ENCODE data around the gene ZNF341.
"Not testable (repeated sequence)": the region's sequence is repeated elsewhere in the genome, so short reads cannot be mapped to it uniquely, and the experiment has no call there.

The ZNF341 gene

GRCh38 chr20:33728463-33728862 is 3.3 kb upstream of the ZNF341 start:
- no peak for DNase-seq (ENCODE audit: low read depth in 2 of 2)

GRCh38 chr20:33729101-33729500 is 2.7 kb upstream of the ZNF341 start:
- no peak for DNase-seq (ENCODE audit: low read depth in 2 of 2)

DNA sequence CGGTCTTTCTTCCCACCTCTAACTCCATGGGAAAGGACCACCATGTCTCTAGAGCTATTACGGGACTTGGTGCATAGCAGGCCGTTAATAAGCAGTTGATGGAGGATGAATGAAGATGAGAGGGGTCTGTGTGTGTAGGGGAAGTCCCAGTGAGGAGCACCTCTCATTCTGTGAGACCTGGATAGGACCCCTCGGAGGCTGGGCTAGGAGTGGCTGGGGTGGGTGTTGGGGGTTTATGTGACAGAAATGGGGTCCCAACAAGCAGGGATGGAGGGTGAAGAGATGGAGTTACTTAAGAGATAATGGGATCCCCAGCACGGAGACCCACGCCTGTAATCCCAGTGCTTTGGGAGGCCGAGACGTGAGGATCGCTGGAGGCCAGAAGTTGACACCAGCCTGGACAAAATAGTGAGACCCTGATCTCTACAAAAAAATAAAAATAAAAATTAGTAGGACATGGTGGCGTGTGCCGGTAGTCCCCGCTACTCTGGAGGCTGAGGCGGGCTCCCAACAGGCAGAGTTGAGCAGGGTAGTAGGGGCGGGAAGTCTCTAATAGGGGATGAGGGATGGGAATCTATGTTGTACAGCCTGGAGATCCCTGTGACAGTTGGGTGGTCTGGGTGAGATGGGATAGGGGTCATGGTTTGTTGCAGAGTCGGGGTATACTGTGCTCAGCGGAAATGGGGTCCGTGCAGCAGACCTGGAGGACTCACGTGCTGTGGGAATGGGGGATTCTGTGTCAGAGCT is 677 bp upstream of the ZNF341 start:
- no peak for DNase-seq (ENCODE audit: low read depth in 2 of 2)

DNA sequence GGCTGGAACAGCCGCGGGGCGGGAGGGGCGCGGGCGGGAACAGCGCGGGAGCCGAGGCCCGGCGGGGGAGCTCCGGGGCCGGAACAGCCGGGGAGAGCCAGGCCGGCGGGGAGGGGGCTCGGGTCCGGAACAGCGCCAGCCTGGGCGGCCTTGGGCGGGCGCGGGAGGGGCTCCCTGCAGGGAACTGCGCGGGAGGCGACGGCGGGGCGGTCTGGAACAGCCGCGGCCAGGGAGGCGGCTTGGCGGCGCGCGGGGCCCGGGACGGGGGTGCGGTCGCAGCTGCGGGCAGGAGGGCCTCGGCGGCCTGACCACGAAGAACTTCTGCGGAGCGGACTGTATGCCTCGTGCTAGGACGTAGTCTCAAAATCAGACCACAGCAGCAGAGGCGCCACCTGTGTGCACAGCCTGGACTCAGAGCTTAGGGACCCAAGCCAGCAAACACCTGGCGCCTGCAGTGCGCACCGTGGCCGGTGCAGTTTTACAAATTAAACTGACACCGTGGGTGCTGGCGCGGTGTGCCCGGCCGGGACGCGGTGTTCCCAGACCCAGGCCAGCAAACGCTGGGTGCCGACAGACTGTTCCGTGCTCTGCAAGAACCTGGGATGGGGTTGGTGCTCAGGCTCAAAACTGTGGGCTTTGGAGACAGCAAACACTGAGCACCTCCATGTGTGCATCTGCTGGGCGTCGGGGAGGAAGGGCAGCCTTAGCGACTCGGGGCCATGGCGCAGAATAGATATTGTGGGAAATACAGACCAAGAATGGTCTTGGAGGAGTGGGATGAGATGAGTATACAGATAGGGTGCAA is 572 bp downstream of the ZNF341 start:
- peak; percentile 68 to 72 for DNase-seq (ENCODE audit: low read depth in 2 of 2)

DNA sequence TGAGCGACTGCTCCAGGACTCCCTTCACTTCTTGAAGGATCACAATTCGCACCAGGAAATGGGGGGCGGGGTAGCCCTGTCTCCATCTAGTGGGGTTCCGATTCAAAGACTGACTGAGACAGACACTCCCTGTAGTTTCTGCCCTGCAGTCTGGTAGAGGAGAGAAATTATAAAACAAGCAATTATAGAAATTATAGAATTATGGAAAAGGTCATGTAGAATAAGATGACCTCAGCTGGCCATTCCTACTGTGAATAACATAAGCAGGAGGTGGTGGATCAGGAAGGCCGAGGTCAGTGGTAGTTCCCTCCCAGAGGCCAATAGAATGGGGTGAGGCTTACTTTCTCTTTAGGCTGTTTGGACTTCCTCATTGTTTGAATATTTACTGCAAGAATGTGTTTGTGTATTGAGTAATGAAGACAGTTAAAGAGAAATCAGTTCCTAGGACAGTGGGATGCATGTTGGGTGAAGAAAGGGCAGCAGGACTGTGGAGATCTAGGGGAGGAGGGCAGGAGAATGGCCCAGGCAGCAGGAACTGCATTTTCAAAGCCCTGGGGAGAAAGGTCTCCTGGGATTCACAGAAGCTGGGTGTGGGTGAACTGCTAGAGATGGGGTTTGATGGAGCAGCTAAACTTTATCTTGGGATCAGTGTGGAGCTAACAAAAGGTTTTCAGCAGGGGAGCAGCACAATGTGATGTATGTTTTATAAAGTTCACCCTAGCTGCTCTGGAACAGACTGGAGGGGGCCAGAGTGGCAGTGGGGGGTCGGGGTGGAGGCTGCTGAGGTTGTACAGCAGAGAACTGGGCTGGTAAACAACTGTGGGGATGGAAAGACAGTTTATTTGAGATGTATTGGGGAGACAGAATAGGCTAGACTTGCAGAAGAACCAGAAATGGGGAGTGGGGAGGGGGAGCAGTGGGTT is 2.1 kb downstream of the ZNF341 start:
- DNase-seq (ENCODE audit: low read depth in 2 of 2), result no peak

DNA sequence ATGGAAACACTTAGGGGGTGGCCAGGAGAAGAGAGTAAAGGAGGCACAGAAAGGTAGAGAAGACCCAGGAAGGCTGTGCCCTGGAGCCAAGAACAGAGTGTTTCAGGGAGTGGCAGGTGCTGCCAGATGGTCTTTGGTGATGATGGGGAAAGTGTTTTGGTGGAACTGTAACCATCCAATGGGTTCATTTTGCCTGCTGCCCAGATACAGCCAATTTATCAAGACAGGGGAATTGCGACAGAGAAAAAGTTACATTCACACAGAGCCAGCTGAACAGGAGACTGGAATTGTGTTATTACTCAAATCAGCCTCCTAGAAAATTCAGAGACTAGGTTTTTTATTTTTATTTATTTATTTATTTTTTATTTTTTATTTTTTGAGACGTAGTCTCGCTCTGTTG is 5.2 kb downstream of the ZNF341 start:
- DNase-seq (ENCODE audit: low read depth in 2 of 2), result no peak

DNA sequence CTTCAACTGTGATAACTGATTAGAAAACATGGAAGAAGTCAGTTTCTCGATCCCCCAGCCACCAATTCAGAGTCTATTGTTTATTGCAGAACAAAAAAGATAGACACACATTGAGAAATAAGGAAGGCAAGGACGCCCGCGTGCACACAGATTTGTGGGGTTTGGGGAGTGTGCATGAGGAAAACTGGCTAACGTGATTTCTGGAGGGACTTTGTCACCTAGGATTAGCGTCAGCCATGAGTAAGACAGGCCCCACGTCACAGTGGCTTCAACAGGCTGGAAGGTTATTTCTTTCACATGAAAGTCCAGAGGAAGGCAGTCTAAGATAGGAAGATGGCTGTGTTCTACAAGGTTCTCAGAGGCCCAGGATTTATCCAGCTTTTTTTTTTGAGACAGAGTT is 7.7 kb downstream of the ZNF341 start:
- DNase-seq (ENCODE audit: low read depth in 2 of 2), result no peak

DNA sequence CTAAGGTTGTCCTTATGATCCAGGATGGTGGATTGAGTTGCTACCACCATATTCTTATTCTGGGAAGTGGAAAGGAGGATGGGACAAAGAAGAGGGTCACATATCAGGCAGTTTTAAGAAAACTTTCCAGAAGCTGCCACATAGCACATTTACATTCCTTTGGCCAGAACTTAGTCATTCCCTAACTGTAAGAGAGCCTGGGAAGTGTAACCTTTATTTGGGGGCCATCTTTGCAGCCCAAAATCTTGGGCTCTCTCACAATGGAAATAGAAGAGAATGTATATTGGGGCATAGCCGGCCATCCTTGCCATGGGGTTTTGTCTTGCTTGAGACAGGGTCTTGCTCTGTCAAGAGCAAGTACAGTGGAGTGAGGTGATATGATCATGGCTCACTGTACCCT is 8.4 kb downstream of the ZNF341 start:
- DNase-seq (ENCODE audit: low read depth in 2 of 2), result no peak

- no peak for DNase-seq (ENCODE audit: low read depth in 2 of 2)
These were observed 12.4 kb downstream of the ZNF341 start for GRCh38 chr20:33744181-33744580.

GRCh38 chr20:33744773-33745385 is 13.1 kb downstream of the ZNF341 start:
- DNase-seq (ENCODE audit: low read depth in 2 of 2), result no peak

DNA sequence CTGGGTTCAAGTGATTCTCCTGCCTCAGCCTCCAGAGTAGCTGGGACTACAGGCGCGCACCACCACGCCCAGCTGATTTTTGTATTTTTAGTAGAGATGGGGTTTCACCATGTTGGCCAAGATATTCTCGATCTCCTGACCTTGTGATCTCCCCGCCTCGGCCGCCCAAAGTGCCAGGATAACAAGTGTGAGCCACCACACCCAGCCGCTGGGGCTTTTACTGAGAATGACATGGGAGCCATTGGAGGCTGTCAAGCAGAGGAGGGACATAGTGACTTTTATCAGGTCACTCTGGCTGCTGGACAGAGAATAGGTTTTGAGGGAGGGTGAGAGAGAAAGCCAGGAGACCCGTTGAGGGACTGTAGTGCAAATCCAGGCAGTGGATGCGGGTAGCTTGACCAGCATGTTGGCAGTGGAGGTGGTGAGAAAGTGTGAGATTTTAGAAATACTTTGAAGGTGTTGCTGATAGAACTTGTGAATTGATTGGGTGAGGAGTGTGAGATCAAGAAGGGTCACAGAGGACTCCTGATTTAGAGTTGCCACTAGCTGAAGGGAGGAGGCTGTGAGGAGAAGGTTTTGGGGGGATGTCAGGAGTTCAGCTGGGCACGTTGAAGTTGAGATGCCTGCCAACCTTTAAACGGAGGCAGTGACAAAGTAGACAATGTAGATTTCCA is 14.7 kb downstream of the ZNF341 start:
- DNase-seq (ENCODE audit: low read depth in 2 of 2), result no peak

DNA sequence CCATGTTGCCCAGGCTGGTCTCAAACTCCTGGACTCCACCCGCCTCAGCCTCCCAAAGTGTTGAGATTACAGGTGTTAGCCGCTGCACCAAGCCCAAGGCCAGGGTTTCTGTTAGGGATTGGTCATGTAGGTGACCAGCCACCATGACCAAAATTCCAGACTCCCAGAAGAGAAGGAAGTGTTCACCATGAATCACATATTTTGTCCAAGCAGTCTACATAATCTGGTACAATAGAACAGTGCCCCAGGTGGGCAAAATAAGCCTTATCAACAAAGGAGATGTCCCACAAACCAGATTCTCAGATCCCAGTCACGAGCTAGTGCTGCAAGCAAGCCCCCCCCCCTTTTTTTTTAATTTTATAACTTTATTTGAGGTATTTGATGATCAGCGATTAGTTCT is 20.0 kb downstream of the ZNF341 start:
- no peak for DNase-seq (ENCODE audit: low read depth in 2 of 2)

GRCh38 chr20:33753143-33753542 is 21.3 kb downstream of the ZNF341 start:
- no peak for DNase-seq (ENCODE audit: low read depth in 2 of 2)

GRCh38 chr20:33753763-33754162 is 22.0 kb downstream of the ZNF341 start:
- DNase-seq (ENCODE audit: low read depth in 2 of 2), result no peak

- not testable (repeated sequence) for DNase-seq (ENCODE audit: low read depth in 2 of 2)
These were observed 24.2 kb downstream of the ZNF341 start for GRCh38 chr20:33755936-33756490.

DNA sequence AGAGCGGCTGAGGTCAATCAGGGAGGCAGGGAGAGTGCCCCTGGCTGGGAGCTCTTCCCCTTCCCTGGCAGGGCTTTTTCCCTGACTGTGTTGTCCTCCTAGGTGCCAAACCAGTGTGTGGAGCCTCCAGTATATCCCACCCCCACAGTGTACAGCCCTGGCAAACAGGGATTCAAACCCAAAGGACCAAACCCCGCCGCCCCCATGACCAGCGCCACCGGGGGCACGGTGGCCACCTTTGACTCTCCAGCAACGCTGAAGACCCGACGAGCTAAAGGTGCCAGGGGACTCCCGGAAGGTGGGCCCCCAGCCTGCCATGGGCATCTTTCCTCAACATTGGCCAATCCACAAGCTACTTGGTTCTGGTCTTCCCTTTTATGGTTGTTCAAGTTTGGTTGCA is 25.2 kb downstream of the ZNF341 start:
- no peak for DNase-seq (ENCODE audit: low read depth in 2 of 2)

- no peak for DNase-seq (ENCODE audit: low read depth in 2 of 2)
These were observed 25.7 kb downstream of the ZNF341 start for GRCh38 chr20:33757458-33757857.

GRCh38 chr20:33761698-33762250 is 30.0 kb downstream of the ZNF341 start:
- DNase-seq (ENCODE audit: low read depth in 2 of 2), result no peak

GRCh38 chr20:33765099-33765498 is 33.3 kb downstream of the ZNF341 start:
- no peak for DNase-seq (ENCODE audit: low read depth in 2 of 2)

GRCh38 chr20:33765592-33765991 is 33.8 kb downstream of the ZNF341 start:
- DNase-seq (ENCODE audit: low read depth in 2 of 2), result no peak

GRCh38 chr20:33766686-33767085 is 34.9 kb downstream of the ZNF341 start:
- no peak for DNase-seq (ENCODE audit: low read depth in 2 of 2)

Measured in stimulated activated CD4-positive, alpha-beta T cell treated with anti-CD3 and anti-CD28 coated beads, Interleukin-1b, Interleukin-23, amount 100 ng/mL, for 1 hour (primary cell).